GM12878 (cell line): Measurements from ENCODE around the gene LRTM2. TPM values are rescaled to one million over a fixed set of nuclear protein-coding genes. Genes with fewer than 3 reads are reported as not detected.

Experiments used
- ATAC-seq: fragments of 200-7000 bp; cut with Tn5 transposase; 3 replicates; pipeline ENCODE4 v1.9.1; 2020; ENCODE audit warnings: mild to moderate bottlenecking, moderate library complexity
- BruUV-seq: library from RNA; stranded (reverse); fragments of 400-500 nt; replicated peaks from 2 replicates; lab custom pipeline; 2021; lab: Mats Ljungman, UMichigan
- CTCF ChIA-PET: fragments of 300-600 bp; sonication (Branson Sonifier 250); formaldehyde crosslinking; extraction: SDS; loops from one replicate; lab custom pipeline; 2021; ENCODE audit warnings: inconsistent platforms; lab: Yijun Ruan, JAX
- POLR2A ChIA-PET: fragments of 350-600 bp; formaldehyde crosslinking; extraction: SDS; loops from one replicate; lab custom pipeline; 2021; ENCODE audit warnings: inconsistent platforms; lab: Charles Lee
- RAD21 ChIA-PET: fragments of 300-600 bp; sonication (Branson Sonifier 250); formaldehyde crosslinking; loops from one replicate; lab custom pipeline; 2023; ENCODE audit warnings: antibody characterized with exemption; ENCODE audit not compliant: unreplicated experiment; lab: Charles Lee
- SMC1A ChIA-PET: fragments of 300-600 bp; sonication (Branson Sonifier 250); formaldehyde crosslinking; loops from one replicate; lab custom pipeline; 2023; ENCODE audit not compliant: unreplicated experiment, uncharacterized antibody; lab: Charles Lee
- DNase-seq: peaks from one replicate; pipeline ENCODE4 v3.0.0-alpha.2; 2011; ENCODE audit warnings: low read depth, low spot score
- FAIRE-seq: peaks from 3 replicates; lab custom pipeline; 2011; peaks lifted over from hg19 to GRCh38; lab: Jason Lieb, UNC
- H2AFZ ChIP-seq: 2 replicates; pipeline ENCODE4 v1.6.0; 2011; ENCODE audit warnings: low read depth, low read length, control low read depth; ENCODE audit not compliant: control insufficient read depth
- H3K27ac ChIP-seq: 2 replicates; pipeline ENCODE4 v1.5.1; 2011; ENCODE audit warnings: control low read depth; ENCODE audit not compliant: control insufficient read depth, insufficient read depth
- H3K27me3 ChIP-seq, 2 experiments: replicated peaks in 1 of 2; 2 replicates each; pipeline versions ENCODE4 v1.6.0 to v1.6.1; 2011; ENCODE audit warnings: low read length in 1 of 2; ENCODE audit not compliant: control insufficient read depth in 2 of 2, insufficient read depth in 2 of 2
- H3K36me3 ChIP-seq, 2 experiments: 2 replicates each; pipeline ENCODE4 v1.5.1; 2011; ENCODE audit warnings: low read length in 1 of 2; ENCODE audit not compliant: control insufficient read depth in 2 of 2, insufficient read depth in 2 of 2
- H3K4me1 ChIP-seq: 2 replicates; pipeline ENCODE4 v1.6.1; 2011; ENCODE audit warnings: mild to moderate bottlenecking, low read length, moderate library complexity, mixed read lengths; ENCODE audit not compliant: control insufficient read depth, insufficient read depth
- H3K4me2 ChIP-seq: 2 replicates; pipeline ENCODE4 v1.6.0; 2011; ENCODE audit warnings: control low read depth; ENCODE audit not compliant: control insufficient read depth, insufficient read depth
- H3K4me3 ChIP-seq: fragments of 200-600 bp; sonication (generic); 2 replicates; pipeline ENCODE4 v1.5.1; 2016
- H3K79me2 ChIP-seq: 2 replicates; pipeline ENCODE4 v1.6.0; 2011; ENCODE audit warnings: low read length; ENCODE audit not compliant: control insufficient read depth, insufficient read depth
- H3K9ac ChIP-seq: 2 replicates; pipeline ENCODE4 v1.8.0; 2011; ENCODE audit warnings: low read length, control low read depth, mixed read lengths; ENCODE audit not compliant: control insufficient read depth, insufficient read depth
- H3K9me3 ChIP-seq: replicated peaks from 3 replicates; pipeline ENCODE4 v1.5.1; 2011; ENCODE audit warnings: mild to moderate bottlenecking, low read length; ENCODE audit not compliant: control insufficient read depth, insufficient read depth
- H4K20me1 ChIP-seq: 2 replicates; pipeline ENCODE4 v1.6.0; 2011; ENCODE audit not compliant: control insufficient read depth, insufficient read depth
- BRCA1 ChIP-seq: IDR thresholded peaks from 2 replicates; pipeline ENCODE4 v1.6.1; 2011; ENCODE audit warnings: low read depth, low read length, improper control_type of control experiment
- CHD2 ChIP-seq: IDR thresholded peaks from 2 replicates; pipeline ENCODE4 v1.6.1; 2011; ENCODE audit warnings: low read depth, low read length, improper control_type of control experiment, borderline replicate concordance
- IRF5 ChIP-seq: fragments of 450-650 bp; IDR thresholded peaks from 2 replicates; pipeline ENCODE4 v1.6.1; 2017; ENCODE audit warnings: borderline replicate concordance
- MYC ChIP-seq: IDR thresholded peaks from 2 replicates; pipeline ENCODE4 v1.6.1; 2011; ENCODE audit warnings: mild to moderate bottlenecking, low read length, moderate library complexity, inconsistent platforms; ENCODE audit not compliant: insufficient read depth, insufficient replicate concordance, insufficient read length, severe bottlenecking
- NFXL1 ChIP-seq: fragments of 450-650 bp; IDR thresholded peaks from 2 replicates; pipeline ENCODE4 v1.6.1; 2017; ENCODE audit warnings: antibody characterized with exemption, mild to moderate bottlenecking, borderline replicate concordance
- SMAD5 ChIP-seq: IDR thresholded peaks from 2 replicates; pipeline ENCODE4 v1.6.1; 2016; ENCODE audit warnings: antibody characterized with exemption, low read depth
- SMARCA5 ChIP-seq: fragments of 450-650 bp; IDR thresholded peaks from 2 replicates; pipeline ENCODE4 v1.6.1; 2017; ENCODE audit warnings: mild to moderate bottlenecking
- SUZ12 ChIP-seq: fragments of 200-600 bp; sonication (generic); IDR thresholded peaks from one replicate; pipeline ENCODE4 v1.6.1; 2018; ENCODE audit warnings: antibody characterized with exemption, mild to moderate bottlenecking; ENCODE audit not compliant: unreplicated experiment
- TCF3 ChIP-seq: IDR thresholded peaks from 2 replicates; pipeline ENCODE4 v1.6.1; 2012; ENCODE audit warnings: low read depth, mild to moderate bottlenecking, low read length, borderline replicate concordance; ENCODE audit not compliant: insufficient read depth
- ZNF217 ChIP-seq: fragments of 450-650 bp; IDR thresholded peaks from 2 replicates; pipeline ENCODE4 v1.6.1; 2017; ENCODE audit warnings: antibody characterized with exemption, mild to moderate bottlenecking
- WGBS: methylation state at CpG from one replicate; pipeline ENCODE4 v1.1.6; 2016; ENCODE audit warnings: low lambda C conversion rate; ENCODE audit not compliant: insufficient replicate concordance, insufficient coverage; ENCODE audit errors: missing lambda C conversion rate; 5-methylcytosine and 5-hydroxymethylcytosine counted together
- in situ Hi-C: fragments of 300-500 bp; cut with MboI; formaldehyde crosslinking; loops from 9 replicates; pipeline ENCODE4 v1.14.3; 2018; ENCODE audit warnings: mixed read lengths
- intact Hi-C: fragments of 100-400 bp; cut with micrococcal nuclease; formaldehyde crosslinking; loops from one replicate; pipeline ENCODE4 v1.14.2; 2022; ENCODE audit not compliant: unreplicated experiment
- polyA plus RNA-seq, 11 experiments: library from polyadenylated mRNA; depleted of rRNA in 4 of 11; unstranded in 6 of 11; stranded (reverse) in 5 of 11; fragments of >200 nt; fragmentation: Nextera tagmentation in 4 of 11; fragmentation: Illumina TruSeq in 1 of 11; extraction: Ambion mirVana in 4 of 11; extraction: Trizol in 1 of 11; gene quantifications; 1 replicate in 1 of 11; 2 replicates in 10 of 11; pipeline versions ENCODE4 v1.2.1 to v1.2.3, GENCODE V29; 2011 to 2016; ENCODE audit warnings: inconsistent platforms in 2 of 11, missing spikeins in 2 of 11, low read depth in 1 of 11
- total RNA-seq, 4 experiments: library from RNA; depleted of rRNA in 3 of 4; stranded (reverse); fragments of >200 nt in 3 of 4; fragmentation: Illumina TruSeq in 1 of 4; extraction: Trizol in 1 of 4; gene quantifications; 2 replicates each; pipeline versions ENCODE4 v1.2.1 to v1.2.3, GENCODE V29; 2013 to 2021
- TF ChIP-seq, protein P1 (sequence below): IDR thresholded peaks from 2 replicates; pipeline ENCODE4 v1.6.1; 2012; ENCODE audit warnings: low read depth, low read length, improper control_type of control experiment
- TF ChIP-seq, protein P2 (sequence below): fragments of 450-650 bp; IDR thresholded peaks from 2 replicates; pipeline ENCODE4 v1.6.1; 2018; ENCODE audit warnings: borderline replicate concordance, mild to moderate bottlenecking; ENCODE audit not compliant: partially characterized antibody

LRTM2 gene
- total and polyA plus RNA-seq, 10 of the 15 experiments (the other 5 are each of a cell fraction or from before 2014, with no cell fraction given) = 0.05 TPM; not detected in 9

DNA sequence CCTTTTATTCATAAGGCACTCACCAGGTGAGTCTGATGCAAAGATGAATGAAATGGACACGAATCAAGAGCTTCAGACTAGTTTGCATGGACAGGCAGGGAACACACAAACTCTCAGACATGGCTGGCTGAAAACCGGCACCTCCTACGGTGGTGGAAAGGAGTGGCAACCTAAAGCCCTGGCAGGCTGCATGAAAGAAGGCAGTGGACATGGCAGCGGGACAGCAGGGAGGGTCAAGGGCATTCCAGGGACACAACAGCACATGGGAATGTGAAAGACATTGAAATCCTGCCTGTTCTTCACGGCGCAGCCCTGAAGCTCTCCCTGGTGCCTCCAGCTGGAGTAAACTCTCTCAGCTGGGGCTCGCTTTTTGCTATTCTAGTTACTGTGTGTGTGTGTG lies 16.6 kb upstream of the LRTM2 start:
- ChIA-PET POLR2A (no interaction called here), CTCF (interaction anchor here (0.7 to 1.7 kb wide), 2 partner anchors 137 to 169 kb away, joined by 3 to 9 read pairs; no protein-coding TSS in a partner anchor), SMC1A (interaction anchor here (0.7 to 1.6 kb wide), 2 partner anchors 134 to 136 kb away, joined by 3 to 4 read pairs; no protein-coding TSS in a partner anchor), RAD21 (no interaction called here)
- in situ Hi-C loops = no loop called here
- no peaks in the 10 kb centered on the region; the same call in 1 of the 2 replicates for H3K4me1 ChIP-seq
- DNase-seq = no peak
- H3K27me3 ChIP-seq = no peaks in the 10 kb centered on the region
- no peak overlapping the region for H3K4me2 ChIP-seq
- H3K27ac ChIP-seq = no peak overlapping the region
- no peaks in the 10 kb centered on the region; a peak in 1 of 4 replicates for H3K36me3 ChIP-seq
- no peaks in the 10 kb centered on the region for H3K79me2 ChIP-seq
- peak overlapping the region; percentile 96 for H2AFZ ChIP-seq
- 68% methylated on average over 7 of the region's 7 CpGs for WGBS
- TF ChIP-seq IRF5 = no peak
- TF ChIP-seq, protein P1, sequence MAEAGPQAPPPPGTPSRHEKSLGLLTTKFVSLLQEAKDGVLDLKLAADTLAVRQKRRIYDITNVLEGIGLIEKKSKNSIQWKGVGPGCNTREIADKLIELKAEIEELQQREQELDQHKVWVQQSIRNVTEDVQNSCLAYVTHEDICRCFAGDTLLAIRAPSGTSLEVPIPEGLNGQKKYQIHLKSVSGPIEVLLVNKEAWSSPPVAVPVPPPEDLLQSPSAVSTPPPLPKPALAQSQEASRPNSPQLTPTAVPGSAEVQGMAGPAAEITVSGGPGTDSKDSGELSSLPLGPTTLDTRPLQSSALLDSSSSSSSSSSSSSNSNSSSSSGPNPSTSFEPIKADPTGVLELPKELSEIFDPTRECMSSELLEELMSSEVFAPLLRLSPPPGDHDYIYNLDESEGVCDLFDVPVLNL = no peak
- no peak for TF ChIP-seq BRCA1
- TF ChIP-seq SMARCA5 = no peak
- no peak for TF ChIP-seq CHD2
- TF ChIP-seq SMAD5 = no peak
- no peak for TF ChIP-seq MYC
- TF ChIP-seq SUZ12 = no peak
- TF ChIP-seq, protein P2, sequence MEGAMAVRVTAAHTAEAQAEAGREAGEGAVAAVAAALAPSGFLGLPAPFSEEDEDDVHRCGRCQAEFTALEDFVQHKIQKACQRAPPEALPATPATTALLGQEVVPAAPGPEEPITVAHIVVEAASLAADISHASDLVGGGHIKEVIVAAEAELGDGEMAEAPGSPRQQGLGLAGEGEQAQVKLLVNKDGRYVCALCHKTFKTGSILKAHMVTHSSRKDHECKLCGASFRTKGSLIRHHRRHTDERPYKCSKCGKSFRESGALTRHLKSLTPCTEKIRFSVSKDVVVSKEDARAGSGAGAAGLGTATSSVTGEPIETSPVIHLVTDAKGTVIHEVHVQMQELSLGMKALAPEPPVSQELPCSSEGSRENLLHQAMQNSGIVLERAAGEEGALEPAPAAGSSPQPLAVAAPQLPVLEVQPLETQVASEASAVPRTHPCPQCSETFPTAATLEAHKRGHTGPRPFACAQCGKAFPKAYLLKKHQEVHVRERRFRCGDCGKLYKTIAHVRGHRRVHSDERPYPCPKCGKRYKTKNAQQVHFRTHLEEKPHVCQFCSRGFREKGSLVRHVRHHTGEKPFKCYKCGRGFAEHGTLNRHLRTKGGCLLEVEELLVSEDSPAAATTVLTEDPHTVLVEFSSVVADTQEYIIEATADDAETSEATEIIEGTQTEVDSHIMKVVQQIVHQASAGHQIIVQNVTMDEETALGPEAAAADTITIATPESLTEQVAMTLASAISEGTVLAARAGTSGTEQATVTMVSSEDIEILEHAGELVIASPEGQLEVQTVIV = no peak
- TF ChIP-seq ZNF217 = no peak
- TF ChIP-seq TCF3 = no peak
- no peak for TF ChIP-seq NFXL1
- ATAC-seq = no peak
- intact Hi-C loops = no loop called here
- no peak overlapping the region for H3K9ac ChIP-seq
- FAIRE-seq = no peak
- H3K9me3 ChIP-seq = no peaks in the 10 kb centered on the region
- H4K20me1 ChIP-seq = no peaks in the 10 kb centered on the region
- BruUV-seq = no TSS peak
- no peak overlapping the region for H3K4me3 ChIP-seq
